GM23338 (cell line): ENCODE data around the gene KIAA0040.

ENCODE experiments used
- CTCF ChIP-seq, 2 experiments: fragments of 200-600 bp in 1 of 2; sonication (generic) in 1 of 2; conservative IDR thresholded peaks; 2 replicates each; pipeline versions ENCODE4 v1.5.1 to v1.6.1; 2016 to 2017; ENCODE audit warnings: antibody characterized with exemption in 2 of 2, low read depth in 2 of 2, mild to moderate bottlenecking in 2 of 2, moderate library complexity in 1 of 2
- EZH2 ChIP-seq: fragments of 200-600 bp; sonication (generic); IDR thresholded peaks from one replicate; pipeline ENCODE4 v1.8.0; 2017; ENCODE audit warnings: antibody characterized with exemption, mild to moderate bottlenecking, low read depth; ENCODE audit not compliant: unreplicated experiment
- EZH2phosphoT487 ChIP-seq: fragments of 200-600 bp; sonication (generic); IDR thresholded peaks from one replicate; pipeline ENCODE4 v1.8.1; 2018; ENCODE audit warnings: antibody characterized with exemption; ENCODE audit not compliant: unreplicated experiment
- POLR2AphosphoS5 ChIP-seq: IDR thresholded peaks from 2 replicates; pipeline ENCODE4 v1.6.1; 2016; ENCODE audit warnings: antibody characterized with exemption, low read depth
- STAT1 ChIP-seq: IDR thresholded peaks from one replicate; pipeline ENCODE4 v1.6.1; 2016; ENCODE audit warnings: antibody characterized with exemption; ENCODE audit not compliant: unreplicated experiment
- ZNF114 ChIP-seq: fragments of 250-450 bp; sonication (Bioruptor Pico); IDR thresholded peaks from 2 replicates; pipeline ENCODE4 v1.5.0; 2020; ENCODE audit warnings: mild to moderate bottlenecking, moderate library complexity

- TF ChIP-seq CTCF (conservative IDR thresholded peaks at IDR 0.05; ENCODE audit: low read depth in 2 of 2) (no peak), EZH2 (no peak), EZH2phosphoT487 (no peak), POLR2AphosphoS5 (no peak), ZNF114 (CRISPR knock-in tag) (no peak), STAT1 (no peak)
Measured at GRCh38 chr1:175133673-175134435, 58.7 kb downstream of the KIAA0040 start.
